ENCODE data around the gene PADI2. TPM values are rescaled to one million over a fixed set of nuclear protein-coding genes. Genes with fewer than 3 reads are reported as not detected.

PADI2 gene
- total and polyA plus RNA-seq, 2 of the 8 experiments (the other 6 are each of a cell fraction or from before 2014, with no cell fraction given): 1.6 to 7.5 TPM

- TF ChIP-seq, protein P1, sequence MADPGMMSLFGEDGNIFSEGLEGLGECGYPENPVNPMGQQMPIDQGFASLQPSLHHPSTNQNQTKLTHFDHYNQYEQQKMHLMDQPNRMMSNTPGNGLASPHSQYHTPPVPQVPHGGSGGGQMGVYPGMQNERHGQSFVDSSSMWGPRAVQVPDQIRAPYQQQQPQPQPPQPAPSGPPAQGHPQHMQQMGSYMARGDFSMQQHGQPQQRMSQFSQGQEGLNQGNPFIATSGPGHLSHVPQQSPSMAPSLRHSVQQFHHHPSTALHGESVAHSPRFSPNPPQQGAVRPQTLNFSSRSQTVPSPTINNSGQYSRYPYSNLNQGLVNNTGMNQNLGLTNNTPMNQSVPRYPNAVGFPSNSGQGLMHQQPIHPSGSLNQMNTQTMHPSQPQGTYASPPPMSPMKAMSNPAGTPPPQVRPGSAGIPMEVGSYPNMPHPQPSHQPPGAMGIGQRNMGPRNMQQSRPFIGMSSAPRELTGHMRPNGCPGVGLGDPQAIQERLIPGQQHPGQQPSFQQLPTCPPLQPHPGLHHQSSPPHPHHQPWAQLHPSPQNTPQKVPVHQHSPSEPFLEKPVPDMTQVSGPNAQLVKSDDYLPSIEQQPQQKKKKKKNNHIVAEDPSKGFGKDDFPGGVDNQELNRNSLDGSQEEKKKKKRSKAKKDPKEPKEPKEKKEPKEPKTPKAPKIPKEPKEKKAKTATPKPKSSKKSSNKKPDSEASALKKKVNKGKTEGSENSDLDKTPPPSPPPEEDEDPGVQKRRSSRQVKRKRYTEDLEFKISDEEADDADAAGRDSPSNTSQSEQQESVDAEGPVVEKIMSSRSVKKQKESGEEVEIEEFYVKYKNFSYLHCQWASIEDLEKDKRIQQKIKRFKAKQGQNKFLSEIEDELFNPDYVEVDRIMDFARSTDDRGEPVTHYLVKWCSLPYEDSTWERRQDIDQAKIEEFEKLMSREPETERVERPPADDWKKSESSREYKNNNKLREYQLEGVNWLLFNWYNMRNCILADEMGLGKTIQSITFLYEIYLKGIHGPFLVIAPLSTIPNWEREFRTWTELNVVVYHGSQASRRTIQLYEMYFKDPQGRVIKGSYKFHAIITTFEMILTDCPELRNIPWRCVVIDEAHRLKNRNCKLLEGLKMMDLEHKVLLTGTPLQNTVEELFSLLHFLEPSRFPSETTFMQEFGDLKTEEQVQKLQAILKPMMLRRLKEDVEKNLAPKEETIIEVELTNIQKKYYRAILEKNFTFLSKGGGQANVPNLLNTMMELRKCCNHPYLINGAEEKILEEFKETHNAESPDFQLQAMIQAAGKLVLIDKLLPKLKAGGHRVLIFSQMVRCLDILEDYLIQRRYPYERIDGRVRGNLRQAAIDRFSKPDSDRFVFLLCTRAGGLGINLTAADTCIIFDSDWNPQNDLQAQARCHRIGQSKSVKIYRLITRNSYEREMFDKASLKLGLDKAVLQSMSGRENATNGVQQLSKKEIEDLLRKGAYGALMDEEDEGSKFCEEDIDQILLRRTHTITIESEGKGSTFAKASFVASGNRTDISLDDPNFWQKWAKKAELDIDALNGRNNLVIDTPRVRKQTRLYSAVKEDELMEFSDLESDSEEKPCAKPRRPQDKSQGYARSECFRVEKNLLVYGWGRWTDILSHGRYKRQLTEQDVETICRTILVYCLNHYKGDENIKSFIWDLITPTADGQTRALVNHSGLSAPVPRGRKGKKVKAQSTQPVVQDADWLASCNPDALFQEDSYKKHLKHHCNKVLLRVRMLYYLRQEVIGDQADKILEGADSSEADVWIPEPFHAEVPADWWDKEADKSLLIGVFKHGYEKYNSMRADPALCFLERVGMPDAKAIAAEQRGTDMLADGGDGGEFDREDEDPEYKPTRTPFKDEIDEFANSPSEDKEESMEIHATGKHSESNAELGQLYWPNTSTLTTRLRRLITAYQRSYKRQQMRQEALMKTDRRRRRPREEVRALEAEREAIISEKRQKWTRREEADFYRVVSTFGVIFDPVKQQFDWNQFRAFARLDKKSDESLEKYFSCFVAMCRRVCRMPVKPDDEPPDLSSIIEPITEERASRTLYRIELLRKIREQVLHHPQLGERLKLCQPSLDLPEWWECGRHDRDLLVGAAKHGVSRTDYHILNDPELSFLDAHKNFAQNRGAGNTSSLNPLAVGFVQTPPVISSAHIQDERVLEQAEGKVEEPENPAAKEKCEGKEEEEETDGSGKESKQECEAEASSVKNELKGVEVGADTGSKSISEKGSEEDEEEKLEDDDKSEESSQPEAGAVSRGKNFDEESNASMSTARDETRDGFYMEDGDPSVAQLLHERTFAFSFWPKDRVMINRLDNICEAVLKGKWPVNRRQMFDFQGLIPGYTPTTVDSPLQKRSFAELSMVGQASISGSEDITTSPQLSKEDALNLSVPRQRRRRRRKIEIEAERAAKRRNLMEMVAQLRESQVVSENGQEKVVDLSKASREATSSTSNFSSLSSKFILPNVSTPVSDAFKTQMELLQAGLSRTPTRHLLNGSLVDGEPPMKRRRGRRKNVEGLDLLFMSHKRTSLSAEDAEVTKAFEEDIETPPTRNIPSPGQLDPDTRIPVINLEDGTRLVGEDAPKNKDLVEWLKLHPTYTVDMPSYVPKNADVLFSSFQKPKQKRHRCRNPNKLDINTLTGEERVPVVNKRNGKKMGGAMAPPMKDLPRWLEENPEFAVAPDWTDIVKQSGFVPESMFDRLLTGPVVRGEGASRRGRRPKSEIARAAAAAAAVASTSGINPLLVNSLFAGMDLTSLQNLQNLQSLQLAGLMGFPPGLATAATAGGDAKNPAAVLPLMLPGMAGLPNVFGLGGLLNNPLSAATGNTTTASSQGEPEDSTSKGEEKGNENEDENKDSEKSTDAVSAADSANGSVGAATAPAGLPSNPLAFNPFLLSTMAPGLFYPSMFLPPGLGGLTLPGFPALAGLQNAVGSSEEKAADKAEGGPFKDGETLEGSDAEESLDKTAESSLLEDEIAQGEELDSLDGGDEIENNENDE (IDR thresholded peaks at IDR 0.05; ENCODE audit: insufficient replicate concordance, low read length): no peak
- no peak for TF ChIP-seq SIN3A (conservative IDR thresholded peaks at IDR 0.05 in 1 of 2, IDR thresholded peaks at IDR 0.05 in 1 of 2; ENCODE audit: low read depth in 1 of 2, low read length in 2 of 2)
- TF ChIP-seq FOSL1 (IDR thresholded peaks at IDR 0.05; ENCODE audit: insufficient read depth, low read depth, low read length): no peak
- no peak for TF ChIP-seq CHD2 (IDR thresholded peaks at IDR 0.05; ENCODE audit: low read length)
- TF ChIP-seq RAD21 (IDR thresholded peaks at IDR 0.05 in 1 of 2, conservative IDR thresholded peaks at IDR 0.05 in 1 of 2; ENCODE audit: low read depth in 2 of 2, low read length in 2 of 2): no peak
- no peak for TF ChIP-seq E2F6 (IDR thresholded peaks at IDR 0.05)
- TF ChIP-seq, protein P2, sequence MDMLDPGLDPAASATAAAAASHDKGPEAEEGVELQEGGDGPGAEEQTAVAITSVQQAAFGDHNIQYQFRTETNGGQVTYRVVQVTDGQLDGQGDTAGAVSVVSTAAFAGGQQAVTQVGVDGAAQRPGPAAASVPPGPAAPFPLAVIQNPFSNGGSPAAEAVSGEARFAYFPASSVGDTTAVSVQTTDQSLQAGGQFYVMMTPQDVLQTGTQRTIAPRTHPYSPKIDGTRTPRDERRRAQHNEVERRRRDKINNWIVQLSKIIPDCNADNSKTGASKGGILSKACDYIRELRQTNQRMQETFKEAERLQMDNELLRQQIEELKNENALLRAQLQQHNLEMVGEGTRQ (IDR thresholded peaks at IDR 0.05; ENCODE audit: low read length): no peak
- no peak for TF ChIP-seq GTF2F1 (IDR thresholded peaks at IDR 0.05; ENCODE audit: borderline replicate concordance, low read depth, low read length)
- TF ChIP-seq TEAD4 (IDR thresholded peaks at IDR 0.05; ENCODE audit: low read depth, low read length): no peak
These were observed 983 bp downstream of the PADI2 start (continued) for GRCh38 chr1:17118268-17118667.
